NCI-H2029 (cell line): ENCODE measurements around the gene CDH2.

ENCODE experiments used
- DNase-seq: peaks from one replicate; lab custom pipeline; 2025; lab: John Stamatoyannopoulos, UW

Gene CDH2

DNA sequence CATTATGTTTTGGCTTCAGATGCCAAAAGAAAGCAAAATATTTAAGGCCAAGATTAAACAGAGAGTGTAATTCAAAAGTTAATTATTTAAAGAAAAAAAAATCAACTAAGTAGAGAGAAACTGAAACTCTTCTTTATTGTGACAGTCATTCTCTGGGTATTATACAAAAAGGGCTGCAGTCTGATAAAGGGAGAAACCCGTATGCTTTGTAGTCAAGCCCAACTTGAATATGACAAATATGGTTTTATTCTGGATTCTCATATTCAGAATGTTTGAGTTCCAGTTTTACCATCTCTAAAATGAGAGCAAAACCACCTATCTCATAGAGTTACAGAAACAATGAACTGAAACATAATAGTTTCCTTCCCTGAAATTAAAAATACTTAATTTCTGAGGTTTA lies 8.2 kb downstream of the CDH2 start:
- no peak for DNase-seq

DNA sequence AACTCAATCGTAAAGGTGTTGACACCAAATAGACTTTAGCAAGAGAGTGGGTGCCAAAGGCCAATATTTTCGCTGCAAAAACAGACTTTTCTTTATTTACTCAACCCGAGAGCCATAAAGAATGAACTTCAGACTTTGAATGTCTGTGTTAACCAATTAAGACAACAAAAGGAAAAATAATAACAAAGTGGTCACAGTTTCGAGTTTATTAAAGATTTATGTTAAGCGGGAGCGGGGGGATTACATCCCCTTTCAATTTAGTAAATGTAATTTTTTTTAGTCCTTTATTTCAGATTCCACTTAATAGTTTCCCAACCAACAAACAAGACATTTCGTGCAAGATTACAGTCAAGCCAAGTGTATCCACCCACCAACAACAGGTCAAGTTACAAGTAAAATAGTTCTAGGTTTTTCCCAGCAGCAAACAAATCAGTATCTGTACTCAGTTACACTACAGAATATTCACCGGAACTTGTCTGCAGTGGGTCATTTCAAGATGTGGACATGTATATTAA lies 9.0 kb downstream of the CDH2 start:
- no peak for DNase-seq

DNA sequence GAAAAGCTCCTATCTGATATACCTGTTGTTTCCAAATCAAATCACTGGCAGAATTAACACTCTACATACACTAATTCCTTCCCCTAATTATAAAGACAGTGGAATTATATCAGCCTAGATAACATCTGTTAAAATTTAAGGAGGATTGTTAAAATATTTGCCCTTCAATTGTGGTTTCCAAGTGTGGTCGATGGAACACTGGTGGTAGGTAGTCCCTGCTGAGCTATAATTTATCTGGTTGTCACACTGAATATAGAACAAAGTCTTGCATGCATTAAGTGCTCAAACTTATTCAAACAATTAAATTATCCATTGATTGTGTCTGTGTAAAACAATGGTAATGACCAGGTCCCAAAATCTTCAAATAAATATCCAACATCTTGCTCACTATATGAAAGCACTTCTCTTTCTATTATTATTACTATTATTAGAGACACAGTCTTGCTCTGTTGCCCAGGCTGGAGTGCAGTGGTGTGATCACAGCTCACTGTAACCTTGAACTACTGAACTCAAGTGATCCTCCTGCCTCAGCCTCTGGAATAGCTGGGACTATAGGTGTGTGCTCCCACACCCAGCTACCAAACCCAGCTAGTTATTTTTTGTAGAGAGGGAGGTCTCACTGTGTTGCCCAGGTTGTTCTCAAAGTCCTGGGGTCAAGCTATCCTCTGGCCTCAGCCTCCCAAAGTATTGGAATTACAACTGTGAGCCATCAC lies 12.0 kb downstream of the CDH2 start:
- DNase-seq = no peak

DNA sequence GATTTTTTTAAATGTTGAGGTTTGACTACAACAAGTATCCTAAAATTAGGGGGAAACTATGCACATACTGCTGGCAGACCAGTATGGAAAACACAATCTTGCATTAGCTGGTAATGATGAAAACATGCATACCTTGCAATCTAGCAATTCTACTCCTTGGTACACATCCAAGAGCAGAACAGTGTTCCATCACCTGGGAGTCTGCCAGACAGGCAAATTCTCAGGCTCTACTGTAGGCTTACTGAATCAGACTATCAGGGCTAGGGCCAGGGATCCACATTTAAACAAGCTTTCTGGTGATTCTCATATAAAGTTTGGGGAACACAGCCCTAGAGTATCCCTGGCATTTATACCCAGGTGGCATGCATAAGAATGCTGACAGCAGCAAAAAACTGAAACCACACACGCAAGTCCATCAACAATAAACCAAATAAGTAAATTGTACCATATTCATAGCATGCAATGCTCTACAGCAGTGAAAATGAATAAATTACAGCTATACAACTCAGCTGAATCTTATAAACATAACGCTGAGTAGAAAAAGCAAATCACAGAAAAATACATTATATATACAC lies 13.6 kb downstream of the CDH2 start:
- no peak for DNase-seq

DNA sequence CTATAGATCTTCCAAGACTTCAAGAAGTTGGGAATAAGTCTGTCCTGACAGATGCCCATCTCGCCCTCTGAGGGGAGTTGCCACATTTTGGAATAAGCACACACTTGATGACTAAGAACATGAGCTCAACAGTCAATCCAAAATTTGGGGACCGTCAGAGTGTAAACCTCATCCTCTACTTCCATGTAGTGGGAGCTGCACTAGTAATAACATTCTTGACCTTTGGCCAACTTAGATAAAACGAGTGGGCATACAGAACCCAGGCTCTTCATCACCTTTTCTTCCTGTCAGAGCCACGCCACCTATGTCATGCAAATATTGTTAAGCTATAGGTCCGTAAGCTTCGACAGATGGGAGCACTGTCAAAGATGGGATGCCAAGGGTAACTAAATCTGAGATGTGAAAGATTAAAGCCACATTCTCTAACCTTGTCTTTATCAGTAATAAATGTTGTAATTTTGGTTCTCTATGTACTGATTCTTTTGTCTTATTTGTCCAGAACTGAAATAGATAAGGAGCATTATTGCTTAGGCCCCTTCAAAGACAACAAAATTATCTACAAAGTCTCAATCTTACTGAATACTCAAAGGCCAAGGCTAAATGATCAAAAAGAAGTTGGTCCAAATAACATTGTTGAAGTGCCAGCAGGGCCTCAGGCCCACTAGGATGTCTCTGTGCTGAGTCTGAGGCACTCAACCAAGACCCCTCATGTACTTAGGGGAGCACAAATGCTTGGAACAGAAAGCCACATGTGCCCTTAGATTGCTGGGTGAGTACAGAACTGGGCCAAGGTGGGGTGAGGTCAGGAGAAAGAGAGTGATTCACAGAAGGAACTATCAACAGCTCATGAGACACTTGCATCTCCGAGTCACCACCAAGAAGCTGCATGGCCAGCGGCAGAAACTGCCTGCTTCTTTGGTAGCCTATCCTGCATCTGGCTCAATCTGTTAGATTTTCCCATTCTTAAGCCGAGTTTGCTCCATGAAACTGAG lies 15.0 kb downstream of the CDH2 start:
- DNase-seq = no peak

DNA sequence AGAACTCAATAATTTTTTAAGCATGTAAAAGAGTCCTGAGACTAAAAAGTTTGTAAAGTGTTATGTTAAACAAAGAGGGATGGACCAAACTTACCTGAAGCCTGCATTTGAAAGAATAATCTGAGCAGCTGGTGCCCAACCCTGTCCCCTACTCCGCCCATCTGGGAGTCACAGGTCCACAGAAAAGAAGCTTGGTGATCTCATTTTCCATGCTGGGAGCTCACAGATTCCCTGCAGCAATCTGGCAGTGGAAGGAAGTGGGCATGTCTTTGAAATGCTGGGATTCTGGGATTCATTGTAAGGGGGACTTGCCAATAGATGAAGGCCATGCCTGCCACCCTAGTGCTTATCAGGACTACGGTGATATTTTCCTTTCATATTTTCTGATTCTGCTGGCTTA lies 17.9 kb downstream of the CDH2 start:
- DNase-seq = no peak

DNA sequence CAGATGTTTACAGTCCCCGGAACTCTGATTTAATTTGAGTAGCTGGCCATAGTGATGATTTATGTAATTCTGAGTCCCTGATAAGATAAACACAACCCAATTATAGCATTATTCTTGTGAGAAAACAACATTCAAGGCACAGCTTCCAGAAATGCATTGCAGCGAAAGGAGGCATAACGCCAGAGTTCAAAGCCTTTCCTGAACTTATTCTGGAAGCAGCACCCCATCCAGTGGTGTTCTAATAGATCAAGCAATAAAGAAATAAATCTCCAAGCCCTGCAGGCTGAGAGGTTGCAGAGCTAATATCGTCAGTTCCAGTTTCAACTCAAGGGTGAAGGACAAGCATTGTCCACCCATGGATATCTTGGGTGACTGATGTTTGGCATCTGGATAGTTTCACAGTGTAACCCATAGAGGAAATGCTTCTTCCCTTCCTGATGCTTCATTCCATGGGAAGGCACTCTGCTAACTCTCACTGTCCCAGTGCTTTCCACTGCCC lies 18.8 kb downstream of the CDH2 start:
- no peak for DNase-seq

DNA sequence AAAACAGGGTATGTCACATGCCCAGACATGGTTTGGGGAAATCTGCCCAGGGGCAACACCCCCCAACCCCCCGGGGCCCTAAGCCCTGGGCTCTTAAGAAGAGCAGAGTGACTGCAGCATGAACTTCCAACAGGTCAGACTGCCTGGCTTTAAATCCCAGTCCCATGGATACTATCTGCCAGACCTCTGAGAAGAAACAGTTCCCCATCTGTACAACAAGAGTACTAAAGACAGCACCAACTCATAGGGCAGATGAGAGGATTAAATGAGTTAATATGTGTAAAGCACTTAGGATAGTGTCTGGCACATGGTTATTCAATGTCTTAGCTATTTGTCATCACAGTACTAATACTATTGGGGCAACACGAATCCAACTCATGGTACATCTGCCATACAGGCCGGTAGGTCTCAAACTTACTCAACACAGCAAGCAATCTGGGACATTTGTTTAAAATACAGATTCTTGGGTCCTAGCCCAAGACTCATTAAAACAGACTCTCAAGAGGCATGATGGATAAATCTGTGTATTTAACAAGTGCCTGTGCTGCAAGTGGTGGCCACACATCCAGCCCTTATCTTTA lies 23.4 kb downstream of the CDH2 start:
- no peak for DNase-seq

DNA sequence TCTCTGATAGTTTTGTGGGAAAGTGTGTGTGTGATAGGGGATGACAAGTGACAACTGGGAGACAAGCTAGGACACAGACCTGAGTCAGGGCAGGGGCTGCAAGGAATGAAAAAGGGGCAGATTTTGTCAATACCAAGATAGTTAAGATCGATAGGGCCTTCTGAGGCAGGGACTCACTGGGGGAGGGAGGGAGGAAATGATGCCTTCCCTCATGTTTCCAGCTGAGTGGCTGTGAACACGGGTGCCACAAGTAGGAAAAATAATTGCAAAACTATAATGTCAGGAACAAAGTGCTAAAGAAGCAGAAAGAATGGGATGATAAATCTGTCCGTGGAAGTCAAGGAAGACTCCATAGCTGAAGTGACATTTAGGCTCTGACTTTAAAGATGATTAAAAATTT lies 24.2 kb downstream of the CDH2 start:
- DNase-seq = no peak

DNA sequence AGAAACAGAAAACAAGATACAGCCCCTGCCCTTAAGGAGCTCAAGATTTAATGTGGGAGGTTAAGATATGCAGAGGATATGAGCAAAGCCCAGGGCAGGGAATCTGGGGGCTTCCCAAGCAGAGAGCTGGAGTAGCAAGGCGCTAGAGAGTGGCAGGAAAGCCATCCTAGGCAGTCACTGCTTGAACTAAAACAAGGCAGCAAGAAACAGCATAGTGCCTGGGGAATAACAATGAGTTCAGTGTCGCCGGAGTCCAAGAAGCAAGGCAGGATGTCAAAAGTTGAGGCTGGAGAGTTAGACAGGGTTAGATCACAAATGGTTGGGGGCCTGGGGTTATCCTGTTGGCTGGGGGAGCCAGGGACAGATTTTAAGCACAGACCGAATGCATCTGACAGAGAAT lies 24.6 kb downstream of the CDH2 start:
- no peak for DNase-seq

DNA sequence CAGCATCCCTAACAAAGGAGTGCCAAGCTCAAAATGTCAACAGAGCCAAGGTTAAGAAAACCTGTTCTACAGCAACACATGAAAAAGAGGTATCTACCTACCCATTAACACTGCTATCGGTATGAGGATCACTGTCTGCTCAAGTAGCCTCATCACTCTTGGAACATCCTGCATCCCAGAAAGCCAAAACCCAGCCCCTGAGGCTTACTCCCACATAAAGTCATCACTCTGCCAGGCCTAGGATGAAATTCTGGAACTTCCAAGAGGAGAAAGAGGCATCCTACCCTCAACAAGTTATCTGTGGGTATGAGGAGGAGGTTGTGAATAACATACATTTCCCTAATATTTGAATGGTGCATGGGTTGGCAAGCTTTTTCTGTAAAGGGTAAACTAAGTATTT lies 25.5 kb downstream of the CDH2 start:
- DNase-seq = no peak

DNA sequence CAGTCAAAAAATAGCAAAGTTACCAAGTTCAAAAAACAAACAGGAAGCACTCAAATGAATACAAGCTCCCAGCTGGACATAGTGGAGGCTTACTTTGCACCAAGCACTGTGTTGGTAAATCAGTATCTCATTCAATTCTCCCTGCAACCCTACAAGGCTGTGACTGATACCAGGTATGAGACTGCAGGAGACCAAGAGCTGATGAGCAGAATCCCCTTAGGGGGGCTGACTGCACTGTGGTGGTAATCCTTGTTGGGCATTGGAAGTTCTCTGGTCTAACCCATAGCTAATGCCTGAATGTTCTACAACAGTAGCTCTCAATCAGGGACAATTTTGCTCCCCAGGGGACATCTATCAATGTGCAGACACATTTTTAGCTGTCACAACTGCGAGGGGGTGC lies 26.0 kb downstream of the CDH2 start:
- DNase-seq = no peak

DNA sequence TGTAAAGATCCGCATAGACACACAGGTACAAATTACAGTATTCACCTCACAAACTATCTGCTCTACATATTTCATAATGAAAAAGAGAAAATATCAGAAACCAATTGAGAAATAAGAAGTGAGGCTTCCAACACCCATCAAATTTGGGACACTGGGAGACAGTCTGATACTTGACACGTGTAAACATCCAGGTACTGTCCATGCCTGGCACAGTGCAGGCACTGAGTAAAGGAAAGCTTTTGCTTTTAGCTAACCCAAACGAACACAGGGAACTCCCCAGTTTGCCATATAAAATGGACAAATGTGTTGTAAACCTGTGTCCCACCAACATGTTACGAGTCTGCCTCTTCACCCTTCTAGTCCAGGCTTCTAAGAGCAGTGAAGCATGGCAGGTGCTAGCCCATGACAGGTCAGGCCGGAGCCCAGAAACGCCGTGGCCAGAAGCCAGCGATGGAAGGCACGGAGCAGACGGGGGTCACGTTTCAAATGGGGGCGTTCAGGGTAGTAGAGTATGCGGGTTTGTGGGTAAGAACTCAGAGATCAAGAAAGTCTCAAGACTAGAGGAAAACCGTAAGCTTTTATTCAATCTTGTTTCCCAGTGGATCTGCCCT lies 27.0 kb downstream of the CDH2 start:
- DNase-seq = no peak

DNA sequence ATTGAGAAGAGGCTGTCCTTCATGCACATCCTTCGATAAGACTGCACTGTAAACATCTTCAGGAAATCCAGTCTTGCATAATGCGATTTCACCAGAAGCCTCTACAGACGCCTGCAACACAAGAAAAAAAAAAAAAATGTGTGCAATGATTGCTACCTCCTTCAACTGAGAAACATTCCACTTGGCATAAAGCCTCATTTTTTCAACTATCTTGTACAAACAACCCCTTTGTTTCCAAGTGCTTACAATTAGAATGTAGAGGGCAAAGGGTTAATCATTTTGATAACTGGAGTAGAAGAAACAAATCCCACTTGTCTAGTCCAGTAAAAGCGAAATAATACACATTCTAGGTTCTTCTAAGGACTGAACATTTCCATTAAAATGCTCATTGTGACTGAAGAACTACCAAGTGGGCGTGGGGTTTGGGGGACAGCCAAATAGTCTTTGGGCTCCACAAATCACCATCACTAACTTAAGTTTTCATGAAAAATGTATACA lies 29.2 kb downstream of the CDH2 start:
- DNase-seq = peak; percentile 68

DNA sequence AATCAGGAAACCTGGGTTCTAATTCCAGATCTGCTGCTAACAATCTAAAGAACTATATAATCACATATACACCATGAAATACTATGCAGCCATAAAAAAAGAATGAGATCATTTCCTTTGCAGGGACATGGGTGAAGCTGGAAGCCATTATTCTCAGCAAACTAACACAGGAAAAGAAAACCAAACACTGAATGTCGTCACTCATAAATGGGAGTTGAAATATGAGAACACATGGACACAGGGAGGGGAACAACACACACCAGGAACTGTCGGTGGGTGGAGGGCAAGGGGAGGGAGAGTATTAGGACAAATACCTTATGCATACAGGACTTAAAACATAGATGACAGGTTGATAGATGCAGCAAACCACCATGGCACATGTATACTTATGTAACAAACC lies 33.2 kb downstream of the CDH2 start:
- peak; percentile 52 for DNase-seq

DNA sequence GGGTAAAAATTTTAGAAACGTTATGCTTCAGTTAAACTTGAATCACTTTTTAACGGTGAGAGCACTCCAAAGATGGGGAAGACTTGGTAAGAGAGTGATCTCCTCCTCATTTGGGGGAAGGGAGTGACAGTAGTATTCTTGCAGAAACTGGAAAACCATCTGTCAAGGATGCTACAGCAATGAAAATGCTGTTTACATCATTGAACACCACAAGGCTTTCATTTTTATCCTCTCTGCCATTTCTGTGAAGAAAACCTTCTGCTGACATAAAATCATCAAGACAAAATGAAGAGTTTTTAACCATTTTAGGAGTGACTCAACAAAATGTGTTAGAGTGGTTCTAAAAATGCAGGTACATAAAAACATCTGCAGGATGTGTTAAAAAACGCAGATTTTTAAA lies 38.1 kb downstream of the CDH2 start:
- no peak for DNase-seq

DNA sequence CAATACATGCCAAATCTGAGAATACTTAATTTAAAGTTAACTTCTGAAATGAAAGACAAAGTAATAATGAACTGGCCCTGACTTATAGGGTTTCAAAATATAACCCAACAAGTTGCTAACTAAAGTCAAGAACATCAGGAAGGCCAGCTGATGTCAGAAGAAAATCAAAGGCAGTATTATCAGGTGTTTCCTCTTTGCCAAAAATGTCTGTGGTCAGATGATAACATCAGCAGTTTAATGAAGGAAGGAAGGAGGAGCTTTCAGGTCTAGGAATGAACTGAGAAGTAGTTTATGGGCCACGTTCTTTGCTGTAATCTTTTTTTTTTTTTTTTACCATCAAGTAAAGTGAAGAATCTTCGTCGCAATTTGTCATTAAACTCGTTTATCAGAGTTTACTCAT lies 40.9 kb downstream of the CDH2 start:
- no peak for DNase-seq

DNA sequence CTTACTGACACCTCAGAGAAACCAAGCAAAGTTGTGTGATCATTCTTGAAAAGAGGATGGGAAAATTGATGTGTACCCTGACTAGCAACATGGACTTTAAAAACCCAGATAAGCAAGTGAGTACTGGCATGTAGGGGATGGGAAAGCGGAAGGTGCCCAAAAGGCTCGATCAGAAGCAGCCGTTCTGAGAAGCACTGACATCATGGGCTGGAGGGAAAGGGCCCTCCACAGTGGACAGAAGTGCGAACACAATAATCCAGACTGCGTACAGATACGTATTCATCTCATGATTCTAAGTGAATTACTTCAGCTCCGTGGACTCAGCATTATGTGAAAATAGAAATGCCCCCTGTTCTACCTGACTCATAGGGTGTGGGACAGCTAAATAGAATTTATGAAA lies 42.2 kb downstream of the CDH2 start:
- DNase-seq = no peak

DNA sequence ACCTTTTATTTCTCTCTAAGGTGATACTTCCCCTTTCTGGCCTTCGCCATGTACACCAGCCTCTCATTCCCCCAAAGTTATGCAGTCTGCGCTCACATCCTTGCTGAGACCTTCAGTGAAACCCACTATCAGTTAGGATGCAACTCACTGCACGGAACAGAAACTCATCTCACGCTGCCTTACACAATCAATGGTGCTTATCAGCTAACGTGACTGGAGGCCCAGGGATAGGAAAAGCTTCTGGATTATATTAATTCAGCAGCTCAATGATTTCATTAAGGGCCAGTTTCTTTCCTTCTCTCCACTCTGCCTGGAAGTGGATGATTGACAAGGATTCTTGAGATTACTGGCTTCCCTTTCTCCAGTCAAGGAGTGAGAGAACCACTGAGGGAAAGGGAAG lies 44.8 kb downstream of the CDH2 start:
- DNase-seq = no peak

DNA sequence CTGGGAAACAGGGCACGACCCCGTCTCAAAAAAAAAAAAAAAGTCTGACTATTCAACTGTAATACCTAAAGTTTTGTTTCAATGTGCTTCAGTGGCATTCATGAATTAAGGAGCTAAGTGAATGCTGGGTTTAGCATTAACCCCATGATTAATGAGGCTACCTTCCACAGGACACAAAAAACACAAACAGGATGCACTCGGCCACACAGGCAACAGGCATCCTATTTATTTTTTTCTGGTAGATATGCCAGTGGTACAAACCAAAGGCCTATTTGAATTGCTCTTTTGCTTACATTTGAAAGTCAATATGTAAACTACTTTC lies 48.3 kb downstream of the CDH2 start:
- DNase-seq = no peak

DNA sequence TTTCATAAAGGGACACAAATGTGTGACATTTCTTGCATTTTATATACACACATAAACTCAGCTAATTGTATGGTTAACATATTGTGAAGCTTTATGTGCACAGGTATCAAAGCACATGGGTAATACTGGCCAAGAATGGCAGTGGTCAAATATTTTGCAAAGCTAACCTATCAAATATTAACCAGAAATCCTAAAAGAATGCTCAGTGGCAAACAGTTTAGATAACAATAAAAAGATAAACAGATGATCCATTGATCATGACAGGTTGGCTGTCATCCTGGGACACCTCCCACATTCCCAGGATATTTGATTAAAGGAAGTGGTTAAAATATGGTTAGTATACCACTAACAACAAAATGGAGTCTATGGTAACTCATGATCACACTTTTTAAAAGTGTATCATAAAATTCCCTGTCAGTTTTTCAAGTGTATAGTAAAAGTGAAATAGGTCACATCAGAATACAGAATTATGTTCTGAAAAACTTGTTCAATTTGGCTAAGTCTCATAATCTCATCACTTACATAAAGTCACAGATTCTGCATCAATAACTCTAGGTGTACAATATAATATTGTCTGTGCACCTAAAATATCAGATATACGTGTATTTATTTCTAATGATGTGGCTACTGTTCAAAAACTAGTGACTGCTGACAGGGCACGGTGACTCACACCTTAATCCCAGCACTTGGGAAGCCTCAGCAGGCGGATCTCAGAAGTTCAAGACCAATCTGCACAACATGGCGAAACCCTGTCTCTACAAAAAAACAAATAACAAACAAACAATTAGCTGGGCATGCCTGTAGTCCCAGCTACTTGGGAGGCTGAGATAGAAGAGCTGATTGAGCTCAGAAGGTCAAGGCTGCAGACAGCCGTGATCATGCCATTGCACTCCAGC lies 48.9 kb downstream of the CDH2 start:
- no peak for DNase-seq
